Measurements from ENCODE around the gene BANP. TPM values are rescaled to one million over a fixed set of nuclear protein-coding genes. Genes with fewer than 3 reads are reported as not detected.

Gene BANP
- total and polyA plus RNA-seq, 2 donors (not counting 1 experiment from before 2014, with no cell fraction given) = 9.3 to 31.0 TPM

GRCh38 chr16:87922250-87922871 lies 28.9 kb upstream of the BANP start:
- H3K9me3 ChIP-seq (ENCODE audit: control insufficient read depth, insufficient read depth, low read depth, low read length) = no peaks in the 10 kb centered on the region
- TF ChIP-seq EZH2 (IDR thresholded peaks at IDR 0.05; ENCODE audit: low read length, missing control alignments) = no peak
- no peak for DNase-seq (ENCODE audit: low read depth in 2 of 2)

DNA sequence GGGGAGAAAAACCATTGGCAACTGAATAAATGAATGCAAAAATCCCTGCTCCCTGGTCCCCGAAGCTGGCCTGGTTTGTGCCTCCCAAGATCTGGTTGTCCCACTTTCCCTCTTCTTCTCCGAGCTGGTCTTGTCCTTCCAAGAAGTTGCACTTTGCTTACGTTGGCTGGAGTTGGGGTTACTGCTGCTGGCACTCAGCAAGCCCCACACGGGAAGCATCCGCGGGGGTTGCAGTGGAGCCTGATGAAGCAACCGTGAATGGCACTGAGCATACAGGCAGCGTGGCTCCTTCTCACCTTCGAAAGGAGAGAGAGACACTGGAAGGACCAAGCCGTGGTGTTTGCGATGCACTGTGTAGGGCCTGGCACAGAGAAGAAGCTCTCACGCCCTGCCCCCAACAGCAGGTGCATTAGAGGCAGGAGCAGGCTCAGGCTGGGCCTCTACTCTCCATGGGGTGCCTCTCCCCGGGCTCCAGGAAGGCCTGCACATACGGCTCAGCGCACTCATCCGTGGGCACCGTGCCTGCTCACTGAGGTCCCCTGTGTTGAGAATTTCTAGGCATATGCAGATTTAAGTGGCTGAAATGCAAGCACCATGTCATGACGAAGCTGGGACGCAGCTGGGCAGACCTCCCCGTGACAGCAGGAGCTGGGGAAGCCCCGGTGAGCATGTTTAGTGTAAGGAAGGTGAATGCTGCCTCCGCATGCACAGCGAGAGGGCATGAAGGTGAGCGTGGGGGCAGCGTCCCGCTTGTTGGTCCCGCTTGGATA lies 27.0 kb upstream of the BANP start:
- Histone ChIP-seq H2AFZ (ENCODE audit: low read length) (no peak overlapping the region), H3K27me3 (ENCODE audit: control insufficient read depth, insufficient read depth, low read length) (peaks cover 6% of the 10 kb centered on the region), H3K9ac (ENCODE audit: insufficient read depth, low read length) (no peak overlapping the region), H4K20me1 (ENCODE audit: control insufficient read depth, extremely low read depth, insufficient read depth, low read length) (no peaks in the 10 kb centered on the region), H3K27ac (ENCODE audit: insufficient read depth, low read length) (no peak overlapping the region), H3K4me2 (ENCODE audit: extremely low read depth, insufficient read depth, low read length) (no peak overlapping the region), H3K4me3 (replicated peaks in 1 of 4; ENCODE audit: control extremely low read depth in 1 of 4, insufficient read depth in 1 of 4, low read depth in 3 of 4, low read length in 4 of 4) (no peak overlapping the region), H3K79me2 (ENCODE audit: control insufficient read depth, insufficient read depth, low read length) (no peaks in the 10 kb centered on the region), H3K9me3 (ENCODE audit: control insufficient read depth, insufficient read depth, low read depth, low read length) (no peaks in the 10 kb centered on the region), H3K4me1 (ENCODE audit: control insufficient read depth, extremely low read depth, insufficient read depth, low read length) (no peaks in the 10 kb centered on the region), H3K36me3 (ENCODE audit: control insufficient read depth, insufficient read depth, low read length) (no peaks in the 10 kb centered on the region)
- no peak for DNase-seq (ENCODE audit: low read depth in 2 of 2)
- TF ChIP-seq EZH2 (IDR thresholded peaks at IDR 0.05; ENCODE audit: low read length, missing control alignments) (no peak), CTCF (conservative IDR thresholded peaks at IDR 0.05 in 1 of 2, IDR thresholded peaks at IDR 0.05 in 1 of 2; ENCODE audit: low read depth in 1 of 2, low read length in 2 of 2) (no peak)

More at GRCh38 chr16:87922250-87922871, 28.9 kb upstream of the BANP start:
- Histone ChIP-seq H3K27ac (ENCODE audit: insufficient read depth, low read length) (no peak overlapping the region), H2AFZ (ENCODE audit: low read length) (no peak overlapping the region), H3K4me2 (ENCODE audit: extremely low read depth, insufficient read depth, low read length) (no peak overlapping the region), H3K79me2 (ENCODE audit: control insufficient read depth, insufficient read depth, low read length) (no peaks in the 10 kb centered on the region), H3K9ac (ENCODE audit: insufficient read depth, low read length) (no peak overlapping the region), H3K27me3 (ENCODE audit: control insufficient read depth, insufficient read depth, low read length) (peaks cover 6% of the 10 kb centered on the region), H3K4me1 (ENCODE audit: control insufficient read depth, extremely low read depth, insufficient read depth, low read length) (no peaks in the 10 kb centered on the region), H4K20me1 (ENCODE audit: control insufficient read depth, extremely low read depth, insufficient read depth, low read length) (no peaks in the 10 kb centered on the region), H3K36me3 (ENCODE audit: control insufficient read depth, insufficient read depth, low read length) (no peaks in the 10 kb centered on the region), H3K4me3 (replicated peaks in 1 of 4; ENCODE audit: control extremely low read depth in 1 of 4, insufficient read depth in 1 of 4, low read depth in 3 of 4, low read length in 4 of 4) (no peak overlapping the region)

DNA sequence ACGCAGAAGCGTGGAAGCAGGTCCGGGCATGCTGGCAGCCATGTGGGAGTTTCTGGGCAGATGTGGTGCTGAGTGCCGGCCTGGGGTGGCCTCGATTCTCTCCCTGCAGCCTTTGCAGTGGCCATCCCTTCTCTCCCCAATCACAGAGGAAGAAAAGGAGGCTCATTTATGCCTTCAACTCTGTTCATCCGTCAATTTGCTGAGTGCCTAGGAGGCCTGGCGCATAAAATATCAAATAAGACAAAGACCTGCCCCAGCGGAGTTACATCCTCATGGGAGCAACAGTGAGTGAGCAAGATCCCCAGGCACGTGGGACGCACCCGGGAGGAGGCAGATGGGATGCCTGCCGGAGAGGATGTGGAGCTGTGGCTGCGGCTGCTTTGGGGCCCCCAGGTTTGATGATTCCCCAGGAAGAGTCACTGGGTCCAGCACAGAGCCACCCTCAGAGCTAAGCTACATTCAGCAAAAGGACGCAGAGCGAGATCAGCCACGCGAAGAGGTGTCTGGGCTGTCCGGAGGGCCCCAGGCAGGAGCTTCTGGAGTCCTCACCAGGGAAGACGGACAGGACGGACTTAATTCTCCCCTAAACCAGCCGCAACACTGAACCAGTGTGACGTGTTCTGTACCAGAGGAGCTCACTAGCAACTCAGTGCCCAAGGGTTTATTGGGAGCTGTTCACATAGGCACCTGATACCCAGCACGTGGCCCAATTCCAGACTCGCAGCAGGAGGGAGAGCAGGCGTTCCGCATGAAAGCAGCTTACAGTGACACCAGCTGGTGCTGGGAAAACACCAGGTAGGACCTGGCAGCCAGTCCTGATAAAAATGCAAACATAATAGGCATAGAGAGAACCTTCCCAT lies 26.2 kb upstream of the BANP start:
- Histone ChIP-seq H3K27me3 (ENCODE audit: control insufficient read depth, insufficient read depth, low read length) (peaks cover 6% of the 10 kb centered on the region), H3K36me3 (ENCODE audit: control insufficient read depth, insufficient read depth, low read length) (no peaks in the 10 kb centered on the region), H3K4me1 (ENCODE audit: control insufficient read depth, extremely low read depth, insufficient read depth, low read length) (no peaks in the 10 kb centered on the region), H3K9me3 (ENCODE audit: control insufficient read depth, insufficient read depth, low read depth, low read length) (no peaks in the 10 kb centered on the region), H4K20me1 (ENCODE audit: control insufficient read depth, extremely low read depth, insufficient read depth, low read length) (no peaks in the 10 kb centered on the region), H3K4me3 (replicated peaks in 1 of 4; ENCODE audit: control extremely low read depth in 1 of 4, insufficient read depth in 1 of 4, low read depth in 3 of 4, low read length in 4 of 4) (no peak overlapping the region), H3K9ac (ENCODE audit: insufficient read depth, low read length) (no peak overlapping the region), H3K79me2 (ENCODE audit: control insufficient read depth, insufficient read depth, low read length) (no peaks in the 10 kb centered on the region), H3K4me2 (ENCODE audit: extremely low read depth, insufficient read depth, low read length) (no peak overlapping the region), H2AFZ (ENCODE audit: low read length) (no peak overlapping the region), H3K27ac (ENCODE audit: insufficient read depth, low read length) (no peak overlapping the region)
- no peak for TF ChIP-seq CTCF (conservative IDR thresholded peaks at IDR 0.05 in 1 of 2, IDR thresholded peaks at IDR 0.05 in 1 of 2; ENCODE audit: low read depth in 1 of 2, low read length in 2 of 2)
- no peak for TF ChIP-seq EZH2 (IDR thresholded peaks at IDR 0.05; ENCODE audit: low read length, missing control alignments)
- DNase-seq (ENCODE audit: low read depth in 2 of 2) = no peak

Measured in fibroblast of lung (primary cell).